HG03097 (cell line): ENCODE measurements around the gene RIIAD1.
"Not testable (repeated sequence)": the region's sequence is repeated elsewhere in the genome, so short reads cannot be mapped to it uniquely, and the experiment has no call there.

Source experiments
- ATAC-seq: cut with Tn5 transposase; IDR thresholded peaks from one replicate; pipeline ENCODE4 v1.9.1; 2021; ENCODE audit not compliant: unreplicated experiment, low FRiP score

RIIAD1 gene, protein sequence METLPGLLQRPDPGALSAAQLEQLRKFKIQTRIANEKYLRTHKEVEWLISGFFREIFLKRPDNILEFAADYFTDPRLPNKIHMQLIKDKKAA

GRCh38 chr1:151720974-151721787 lies at the start of gene RIIAD1:
RIIAD1 (plus strand) TSS chr1:151721522; CDS start chr1:151721537, 15 bp downstream.
- no peak for ATAC-seq

GRCh38 chr1:151673407-151673806 lies 47.9 kb upstream of the RIIAD1 start:
- ATAC-seq = no peak

DNA sequence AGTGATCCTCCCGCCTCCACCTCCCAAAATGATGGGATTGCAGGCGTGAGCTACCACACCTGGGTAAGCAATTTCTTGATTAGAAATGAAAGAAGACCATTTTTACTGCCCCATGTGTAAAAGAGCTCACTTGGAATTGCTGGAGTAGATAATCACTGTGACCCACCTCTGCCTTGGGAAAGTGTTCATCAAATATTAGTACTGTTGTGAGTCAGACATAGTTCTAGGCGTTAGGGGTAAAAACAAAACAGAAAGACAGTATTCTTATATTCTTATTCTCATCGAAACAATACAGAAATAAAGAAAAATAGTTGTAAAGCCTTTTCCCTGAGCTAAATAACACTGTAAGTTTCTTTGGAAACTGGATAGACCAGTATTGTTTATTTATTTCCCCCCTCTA lies 40.9 kb upstream of the RIIAD1 start:
- ATAC-seq = no peak

GRCh38 chr1:151680826-151681225 lies 40.5 kb upstream of the RIIAD1 start:
- no peak for ATAC-seq

DNA sequence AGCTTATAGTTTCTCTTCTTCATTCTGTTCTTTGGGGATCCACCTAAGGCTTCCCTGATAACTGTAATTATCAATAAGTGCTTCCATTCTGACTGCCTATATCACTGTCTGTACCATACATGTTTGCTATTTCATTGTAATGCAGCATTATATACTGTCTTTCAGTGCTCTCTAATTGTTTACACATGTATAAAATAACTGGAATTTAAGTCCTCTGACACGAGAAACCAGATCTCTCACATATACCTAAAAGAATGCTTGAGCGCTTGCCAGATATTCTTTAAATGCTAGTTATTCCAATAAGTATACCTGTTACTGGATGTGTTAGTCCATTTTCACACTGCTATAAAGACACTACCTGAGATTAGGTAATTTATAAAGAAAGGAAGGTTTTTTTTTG lies 39.4 kb upstream of the RIIAD1 start:
- no peak for ATAC-seq

DNA sequence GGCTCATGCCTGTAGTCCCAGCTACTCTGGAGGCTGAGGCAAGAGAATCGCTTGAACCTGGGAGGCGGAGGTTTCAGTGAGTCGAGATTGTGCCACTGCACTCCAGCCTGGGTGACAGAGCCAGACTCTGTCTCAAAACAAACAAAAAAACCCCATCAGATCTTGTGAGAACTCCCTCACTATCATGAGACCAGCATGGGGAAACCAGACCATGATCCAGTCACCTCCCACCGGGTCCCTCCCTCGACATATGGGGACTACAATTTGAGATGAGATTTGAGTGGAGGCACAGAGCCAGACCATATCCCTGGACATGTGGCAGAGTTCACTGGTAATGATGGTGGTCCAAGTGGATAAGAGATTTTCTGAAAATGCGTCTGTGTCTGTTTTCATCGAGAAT lies 38.4 kb upstream of the RIIAD1 start:
- not testable (repeated sequence) for ATAC-seq

GRCh38 chr1:151684128-151684527 lies 37.2 kb upstream of the RIIAD1 start:
- no peak for ATAC-seq

DNA sequence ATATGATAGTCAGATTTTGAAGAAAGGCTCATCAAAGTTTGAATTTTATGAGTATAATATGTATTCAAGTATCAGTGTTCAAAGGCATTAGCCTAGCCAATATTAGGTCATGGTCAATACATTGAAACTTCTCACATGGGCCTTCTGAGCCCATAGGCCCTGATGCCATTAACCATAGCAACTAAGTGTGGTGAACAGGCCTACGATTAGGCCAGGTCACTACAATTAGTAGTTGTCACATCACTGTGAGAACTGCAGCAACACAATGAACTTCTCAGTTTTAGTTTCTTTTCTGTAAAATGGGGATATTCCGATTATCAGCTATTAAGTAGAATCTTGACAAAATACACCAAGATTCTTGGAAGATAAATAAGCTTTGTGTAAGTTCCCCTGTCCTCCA lies 34.8 kb upstream of the RIIAD1 start:
- ATAC-seq = no peak

GRCh38 chr1:151689494-151689893 lies 31.8 kb upstream of the RIIAD1 start:
- ATAC-seq = no peak

GRCh38 chr1:151692226-151692625 lies 29.1 kb upstream of the RIIAD1 start:
- no peak for ATAC-seq

- no peak for ATAC-seq
Measured at GRCh38 chr1:151693057-151693651, 28.2 kb upstream of the RIIAD1 start.

DNA sequence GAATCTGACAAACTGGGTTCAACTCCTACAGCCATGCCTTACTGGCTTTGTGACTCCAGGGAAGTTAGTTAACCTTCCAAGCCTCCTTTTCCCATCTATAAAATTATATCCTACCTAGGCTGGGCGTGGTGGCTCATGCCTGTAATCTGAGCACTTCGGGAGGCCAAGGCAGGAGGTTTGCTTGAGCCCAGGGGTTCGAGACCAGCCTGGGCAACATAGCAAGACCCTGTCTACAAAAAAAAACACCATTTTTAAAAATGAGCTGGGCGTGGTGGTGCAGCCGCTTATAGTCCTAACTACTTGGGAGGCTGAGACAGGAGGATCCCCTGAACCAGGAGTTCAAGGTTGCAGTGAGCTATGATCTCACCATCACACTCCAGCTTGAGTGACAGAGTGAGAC lies 19.8 kb upstream of the RIIAD1 start:
- no peak for ATAC-seq

GRCh38 chr1:151702936-151703335 lies 18.4 kb upstream of the RIIAD1 start:
- no peak for ATAC-seq

- ATAC-seq = no peak
Measured at GRCh38 chr1:151703813-151704212, 17.5 kb upstream of the RIIAD1 start.

DNA sequence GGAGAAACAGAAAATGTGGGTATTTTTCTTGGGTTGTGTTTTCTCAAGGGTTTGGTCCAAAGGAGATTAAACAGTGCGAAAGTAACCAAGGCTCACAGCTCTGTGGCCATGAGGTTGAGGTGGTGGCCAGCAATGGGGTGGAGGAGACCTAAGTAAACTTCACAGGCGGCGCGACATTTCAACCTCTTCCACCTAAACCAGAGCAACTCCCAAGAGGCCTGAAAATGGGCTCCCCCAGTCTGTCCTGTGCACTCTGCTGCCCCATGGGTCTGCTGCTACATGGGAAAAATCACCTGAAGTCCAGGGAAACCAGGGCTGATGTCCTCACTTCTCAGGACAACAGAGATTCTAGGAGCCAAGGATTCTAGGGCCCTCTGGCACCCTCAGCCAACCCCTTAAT lies 17.1 kb upstream of the RIIAD1 start:
- no peak for ATAC-seq

DNA sequence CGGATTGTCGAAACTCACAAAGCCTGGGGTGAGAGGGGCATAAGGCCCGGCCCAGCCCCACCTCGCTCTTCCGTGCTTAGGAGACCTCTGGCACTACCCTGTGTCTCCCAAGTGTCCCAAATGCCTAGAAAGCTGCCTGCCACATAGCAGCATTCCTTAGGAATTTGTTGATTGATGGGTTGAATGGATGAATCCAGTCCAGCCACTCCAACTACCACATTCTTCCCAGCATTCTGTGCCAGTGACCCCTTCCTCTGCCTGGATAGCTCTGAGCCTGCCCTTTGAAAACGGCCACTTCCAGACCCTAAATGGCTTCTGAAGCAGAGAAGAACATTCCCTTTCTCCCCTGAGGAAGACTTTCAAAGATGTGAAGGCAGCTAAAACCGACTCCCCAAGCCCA lies 16.2 kb upstream of the RIIAD1 start:
- ATAC-seq = no peak

GRCh38 chr1:151705753-151706463 lies 15.4 kb upstream of the RIIAD1 start:
- ATAC-seq = no peak

DNA sequence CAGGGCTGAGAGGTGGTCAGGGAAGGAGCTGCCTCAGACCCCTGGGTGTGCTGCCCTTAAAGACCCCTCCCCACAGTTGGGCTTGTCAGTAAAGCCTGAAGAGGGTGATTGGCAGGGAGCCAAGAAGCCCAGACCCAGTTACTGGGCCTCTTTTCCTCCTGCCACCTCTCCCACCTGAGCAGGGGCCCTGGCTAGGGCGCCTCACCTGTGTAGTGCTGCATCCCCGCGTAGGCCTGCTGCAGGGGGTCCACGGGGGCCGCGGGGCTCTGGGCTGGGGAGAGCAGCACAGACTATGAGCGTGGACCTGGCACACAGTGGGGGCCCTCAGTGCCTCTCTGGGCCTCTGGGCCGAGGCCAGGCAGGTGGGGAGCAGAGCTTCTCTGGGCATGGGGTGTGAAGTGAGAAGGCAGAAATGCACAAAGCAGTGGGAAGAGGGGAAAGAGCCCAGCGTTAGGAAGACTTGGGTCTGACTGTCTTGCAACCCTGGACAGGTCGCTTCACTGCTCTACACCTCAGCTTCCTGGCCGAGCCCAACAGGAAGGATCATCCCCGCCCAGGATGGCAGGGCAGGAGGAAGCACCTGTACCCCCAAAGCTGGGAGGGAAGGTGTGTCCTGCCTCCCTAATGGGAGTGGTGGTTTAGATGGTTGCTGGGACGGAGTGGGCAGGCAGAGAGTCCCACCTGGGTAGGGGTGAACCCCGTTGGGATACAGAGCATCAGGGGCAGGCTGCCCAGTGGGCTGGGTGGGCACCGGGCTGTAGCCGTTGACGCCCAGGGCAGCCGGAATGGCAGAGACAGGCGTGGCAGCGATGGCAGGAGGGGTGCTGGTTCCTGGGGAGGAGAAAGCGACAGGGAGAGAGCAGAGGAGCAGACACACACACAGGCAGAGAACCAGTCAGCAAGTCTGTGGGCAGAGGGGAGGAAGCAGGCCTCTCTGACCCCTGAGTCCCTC lies 14.6 kb upstream of the RIIAD1 start:
- ATAC-seq = no peak

GRCh38 chr1:151707541-151708065 lies 13.7 kb upstream of the RIIAD1 start:
- ATAC-seq = no peak

DNA sequence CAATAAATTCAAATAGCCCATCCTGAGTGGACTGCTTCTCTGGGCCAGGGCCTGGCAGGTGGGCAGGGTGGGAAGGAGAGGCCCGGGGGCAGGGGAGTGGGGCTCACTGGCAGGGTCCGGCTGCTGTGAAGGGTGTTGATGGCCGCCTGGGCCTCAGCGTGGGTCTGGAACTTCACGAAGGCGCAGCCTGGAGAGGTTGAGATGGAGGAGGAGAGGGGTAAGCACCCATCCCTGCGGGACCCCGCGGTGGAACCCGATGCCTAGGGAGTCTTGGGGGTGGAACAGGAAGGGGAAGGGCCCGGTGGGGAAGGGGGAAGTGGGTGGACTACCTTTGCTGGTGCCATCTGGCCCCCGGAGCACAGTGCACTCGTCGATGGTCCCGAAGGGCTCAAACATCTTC lies 12.4 kb upstream of the RIIAD1 start:
- ATAC-seq = no peak
